CD4-positive, alpha-beta T cell treated with Interleukin-21 for 1 hour (primary cell): Measurements from ENCODE around the gene ZNF8.
"Not testable (repeated sequence)": the region's sequence is repeated elsewhere in the genome, so short reads cannot be mapped to it uniquely, and the experiment has no call there.

Experiments used
- DNase-seq: peaks from one replicate; pipeline ENCODE4 v3.0.0-alpha.2; 2020

The ZNF8 gene

DNA sequence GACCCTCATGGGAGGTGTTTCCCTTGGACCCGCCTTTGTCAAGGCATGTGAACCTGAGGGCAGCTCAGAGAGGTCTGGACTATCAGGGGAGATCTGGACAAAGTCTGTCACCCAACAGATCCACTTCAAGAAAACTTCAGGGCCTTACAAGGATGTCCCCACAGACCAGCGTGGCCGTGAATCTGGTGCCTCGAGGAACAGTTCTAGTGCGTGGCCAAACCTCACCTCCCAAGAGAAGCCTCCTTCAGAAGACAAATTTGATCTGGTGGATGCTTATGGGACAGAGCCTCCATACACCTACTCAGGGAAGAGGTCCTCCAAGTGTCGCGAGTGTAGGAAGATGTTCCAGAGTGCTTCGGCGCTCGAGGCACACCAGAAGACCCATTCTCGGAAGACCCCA lies 59.6 kb downstream of the ZNF8 start:
- DNase-seq: no peak

DNA sequence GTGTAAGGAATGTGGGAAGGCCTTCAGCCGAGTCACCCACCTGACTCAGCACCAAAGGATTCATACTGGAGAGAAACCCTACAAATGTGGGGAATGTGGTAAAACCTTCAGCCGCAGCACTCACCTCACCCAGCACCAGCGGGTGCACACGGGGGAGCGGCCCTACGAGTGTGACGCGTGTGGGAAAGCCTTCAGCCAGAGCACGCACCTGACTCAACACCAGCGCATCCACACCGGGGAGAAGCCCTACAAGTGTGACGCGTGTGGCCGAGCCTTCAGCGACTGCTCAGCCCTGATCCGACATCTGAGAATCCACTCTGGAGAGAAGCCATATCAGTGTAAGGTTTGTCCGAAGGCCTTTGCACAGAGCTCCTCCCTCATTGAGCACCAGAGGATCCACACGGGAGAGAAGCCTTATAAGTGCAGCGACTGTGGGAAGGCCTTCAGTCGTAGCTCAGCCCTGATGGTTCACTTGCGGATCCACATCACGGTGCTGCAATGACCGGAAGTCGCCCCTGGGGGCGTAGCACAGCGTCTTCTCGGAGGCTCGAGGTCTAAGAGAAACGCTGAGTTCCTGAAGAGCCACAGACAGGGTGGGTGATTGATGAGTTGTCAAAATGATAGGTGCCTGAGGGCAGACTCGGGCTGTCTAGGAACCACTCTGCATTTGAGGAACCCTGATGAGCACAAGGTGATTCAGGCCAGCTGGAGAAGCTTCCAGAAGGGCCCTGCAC lies 60.2 kb downstream of the ZNF8 start:
- no peak for DNase-seq

DNA sequence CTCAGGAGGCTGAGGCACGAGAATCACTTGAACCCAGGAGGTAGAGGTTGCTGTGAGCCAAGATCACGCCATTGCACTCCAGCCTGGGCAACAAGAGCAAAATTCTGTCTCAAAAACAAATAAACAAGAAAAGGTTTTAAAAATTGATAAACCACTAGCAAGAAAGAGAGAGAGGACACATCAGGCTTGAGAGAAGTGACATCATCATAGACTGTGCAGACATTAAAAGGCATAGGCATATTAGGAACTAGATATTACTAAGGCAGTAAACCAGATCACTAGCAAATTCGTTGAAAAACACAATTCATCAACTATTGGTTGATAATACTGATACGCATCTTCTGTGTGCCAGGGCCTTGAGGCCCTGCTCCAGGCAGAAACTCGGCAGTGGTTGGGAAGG lies 66.8 kb downstream of the ZNF8 start:
- no peak for DNase-seq

DNA sequence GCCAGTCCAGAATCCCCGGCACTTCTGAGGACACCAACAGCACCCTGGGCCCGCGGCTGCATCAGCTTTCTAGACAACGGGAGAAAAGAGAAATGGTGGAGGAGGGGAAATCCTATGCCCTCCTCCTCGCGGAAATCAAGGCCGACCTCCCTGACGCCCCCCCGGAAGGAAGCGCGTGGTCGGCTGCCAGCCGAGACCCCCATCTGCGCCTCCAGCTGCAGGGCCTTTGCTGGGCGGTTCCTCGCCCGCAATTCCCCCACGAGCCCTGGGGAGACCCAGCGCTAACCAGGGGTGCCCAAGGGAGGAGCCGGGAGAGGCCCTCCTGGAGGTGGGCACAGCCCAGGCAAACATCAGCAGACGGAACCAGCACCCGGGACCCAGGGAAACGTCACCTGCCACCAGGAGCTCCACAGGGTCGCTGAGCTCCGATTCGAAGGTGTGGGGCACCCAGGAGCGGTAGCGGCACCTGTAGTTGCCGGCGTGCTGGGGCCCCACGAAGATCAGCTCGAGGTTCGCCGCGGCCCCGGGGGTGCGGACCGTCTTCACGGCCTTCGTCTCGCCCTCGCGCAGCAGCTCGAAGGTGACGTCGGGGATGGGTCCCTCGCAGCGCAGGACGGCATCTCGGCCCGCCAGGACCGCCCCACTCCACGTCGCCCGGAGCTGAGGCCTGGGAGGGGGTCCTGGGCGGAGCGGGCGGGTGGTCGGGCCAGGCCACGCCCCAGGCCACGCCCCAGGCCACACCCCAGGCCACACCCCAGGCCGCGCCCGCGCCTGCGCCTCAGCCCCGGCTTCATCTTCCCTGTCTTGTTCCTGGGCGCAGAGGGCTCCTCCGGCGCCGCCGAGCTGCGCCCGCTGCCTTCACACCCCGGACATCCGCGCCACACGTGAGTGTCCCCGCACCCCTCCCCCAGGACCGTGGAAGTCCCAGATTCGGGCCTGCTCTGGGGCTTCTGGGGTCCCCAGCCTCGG lies 68.5 kb downstream of the ZNF8 start:
- peak; percentile 77 for DNase-seq

DNA sequence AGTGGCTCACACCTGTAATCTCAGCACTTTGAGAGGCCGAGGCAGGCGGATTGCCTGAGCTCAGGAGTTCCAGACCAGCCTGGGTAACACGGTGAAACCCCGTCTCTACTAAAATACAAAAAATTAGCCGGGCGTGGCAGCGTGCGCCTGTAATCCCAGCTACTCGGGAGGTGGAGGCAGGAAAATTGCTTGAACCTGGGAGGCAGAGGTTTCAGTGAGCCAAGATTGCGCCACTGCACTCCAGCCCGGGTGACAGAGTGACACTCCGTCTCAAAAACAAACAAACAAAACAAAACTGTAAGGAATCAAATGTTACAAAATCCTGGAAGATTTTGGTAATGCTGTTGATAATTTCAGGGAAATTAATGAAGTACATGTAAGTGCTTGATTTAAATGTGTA lies 69.3 kb downstream of the ZNF8 start:
- DNase-seq: not testable (repeated sequence)

DNA sequence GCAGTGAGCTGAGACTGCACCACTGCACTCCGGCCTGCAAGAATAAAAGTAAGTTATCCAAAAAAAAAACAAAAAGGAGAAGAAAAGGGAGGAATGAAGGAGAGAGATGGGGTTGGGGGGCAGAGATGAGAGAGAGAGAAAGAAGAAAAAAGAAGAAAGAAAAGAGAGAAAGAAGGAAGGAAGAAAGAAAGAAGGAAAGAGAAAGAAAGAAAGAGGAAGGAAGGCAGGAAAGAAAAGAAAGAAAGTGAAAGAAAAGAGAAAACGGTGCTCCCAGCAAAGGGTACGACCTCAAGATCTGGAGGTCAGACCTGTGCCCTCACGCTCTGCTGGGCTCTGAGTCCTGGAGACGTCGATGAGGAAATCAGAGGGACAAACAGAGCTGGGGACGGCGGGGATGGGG lies 70.8 kb downstream of the ZNF8 start:
- no peak for DNase-seq

DNA sequence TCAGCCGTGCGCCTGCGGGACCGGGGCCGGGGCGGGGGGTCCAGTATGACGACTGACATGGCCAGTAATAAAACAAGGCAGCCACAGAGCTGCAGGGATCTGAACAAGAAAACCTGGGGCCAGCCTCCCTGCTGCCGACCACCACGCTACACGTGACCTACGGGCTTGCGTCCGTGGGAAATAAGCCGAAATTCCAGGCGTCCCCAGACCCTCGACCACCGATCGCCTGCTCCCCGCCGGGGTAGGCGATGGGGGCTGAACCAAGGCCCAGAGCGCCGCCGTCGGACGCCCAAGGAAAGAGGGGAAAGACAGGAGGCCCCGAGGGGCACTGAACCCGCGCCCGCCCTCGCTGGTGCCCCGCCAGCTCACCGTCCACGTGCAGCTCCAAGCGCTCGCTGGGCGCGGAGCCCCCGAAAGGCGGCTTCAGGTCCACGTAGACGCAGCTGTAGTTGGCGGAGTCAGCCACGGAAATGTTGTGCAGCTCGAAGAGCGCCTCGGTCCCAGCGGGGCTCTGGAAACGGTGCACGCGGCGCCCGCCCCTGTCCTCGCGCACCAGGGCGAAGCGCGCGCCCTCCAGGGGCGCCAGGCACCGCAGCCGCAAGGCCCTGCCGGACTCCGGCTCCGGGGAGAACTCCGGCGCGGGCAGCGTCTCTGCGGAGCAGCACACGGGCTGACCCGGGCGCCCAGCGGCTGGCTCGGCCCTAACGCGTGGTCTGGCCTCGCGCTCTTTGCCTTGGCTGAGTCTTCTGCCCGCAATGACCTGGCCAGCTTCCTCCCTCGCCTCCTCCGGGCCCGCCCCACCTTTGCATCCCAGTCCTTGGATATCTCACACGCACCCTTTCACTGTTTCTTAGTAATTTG lies 71.5 kb downstream of the ZNF8 start:
- no peak for DNase-seq

DNA sequence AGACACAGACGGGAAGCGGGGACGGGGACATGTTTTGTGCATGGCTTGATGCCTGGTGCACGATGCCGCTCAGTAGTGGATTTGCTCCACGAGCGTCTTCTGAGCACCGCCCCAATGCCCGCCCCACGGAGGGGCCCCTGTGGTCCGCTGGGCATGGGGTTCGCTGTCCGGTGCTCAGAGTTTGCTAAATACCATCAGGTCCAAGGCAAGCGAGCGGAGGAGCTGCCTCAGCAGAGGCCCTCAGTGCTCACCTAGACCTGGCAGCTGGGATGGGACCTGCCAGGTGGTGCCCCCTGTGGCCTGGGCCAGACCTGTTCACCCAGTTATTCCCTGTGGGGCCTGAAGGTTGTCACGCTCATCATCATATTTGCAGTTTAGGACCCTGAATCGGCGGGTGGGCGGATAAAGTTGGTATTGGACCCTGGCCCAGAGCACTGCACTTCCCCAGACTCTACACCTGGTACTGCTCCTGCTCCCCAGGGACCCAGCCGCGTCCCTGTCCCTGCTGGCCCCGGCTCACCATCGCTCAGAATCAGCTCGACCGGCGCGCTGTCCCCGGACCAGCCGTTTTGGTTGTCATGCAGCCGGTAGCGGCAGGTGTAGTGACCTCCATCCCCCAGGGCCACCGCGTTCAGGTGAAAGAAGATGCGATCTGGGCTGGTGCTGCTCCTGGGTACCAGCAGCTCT lies 72.3 kb downstream of the ZNF8 start:
- no peak for DNase-seq

DNA sequence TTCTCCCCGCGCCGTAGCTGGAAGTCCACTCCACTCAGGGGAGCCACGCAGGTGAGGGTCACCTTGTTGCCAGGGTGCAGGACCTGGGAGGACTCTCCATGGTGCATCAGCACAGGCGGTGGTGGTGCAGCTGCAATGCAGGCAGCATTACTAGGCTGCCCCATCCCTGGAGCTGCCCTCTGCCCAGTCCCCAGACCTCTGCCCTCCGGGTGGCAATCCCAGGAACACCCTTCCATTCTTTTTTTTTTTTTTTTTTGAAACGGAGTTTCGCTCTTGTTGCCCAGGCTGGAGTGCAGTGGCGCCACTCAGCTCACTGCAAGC lies 72.8 kb downstream of the ZNF8 start:
- DNase-seq: no peak

DNA sequence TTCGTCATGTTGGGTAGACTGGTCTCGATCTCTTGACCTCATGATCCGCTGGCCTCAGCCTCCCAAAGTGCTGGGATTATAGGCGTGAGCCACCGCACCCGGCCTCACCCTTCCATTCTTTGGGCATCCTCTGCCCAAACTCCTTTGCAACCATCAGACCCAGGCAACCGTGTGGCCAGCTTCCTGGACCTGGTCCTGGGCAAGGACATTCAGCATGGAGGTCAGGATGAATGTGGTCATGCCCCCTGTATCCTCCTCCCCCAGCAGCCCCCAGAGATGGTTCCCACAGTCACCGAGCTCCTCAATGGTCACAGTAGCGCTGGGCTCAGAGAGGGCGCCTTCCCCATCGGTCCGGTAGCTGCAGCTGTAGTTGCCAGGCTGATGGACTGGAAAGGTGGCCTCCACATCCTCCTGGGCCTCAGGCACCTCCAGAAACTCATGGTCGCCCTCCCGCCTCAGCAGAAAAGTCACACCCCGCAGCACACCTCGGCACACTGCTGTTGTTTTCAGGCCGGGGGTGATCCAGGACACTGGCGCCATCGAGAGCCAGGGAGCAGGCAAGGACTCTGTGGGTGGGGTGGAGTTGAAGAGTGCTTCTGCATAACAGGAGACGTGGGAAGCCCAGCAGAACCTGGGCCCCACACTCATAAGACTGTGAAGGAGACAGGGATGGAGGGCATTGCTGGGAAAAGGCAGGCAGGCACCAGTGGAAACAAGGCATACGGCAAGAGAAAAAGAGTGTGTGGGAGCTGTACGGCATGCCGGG lies 73.4 kb downstream of the ZNF8 start:
- no peak for DNase-seq
